Panc1 (cell line): ENCODE measurements around the gene F13A1.

Source experiments
- CTCF ChIP-seq: fragments of 450-650 bp; IDR thresholded peaks from 2 replicates; pipeline ENCODE4 v1.5.1; 2017; ENCODE audit warnings: mild to moderate bottlenecking
- POLR2AphosphoS5 ChIP-seq: IDR thresholded peaks from 2 replicates; pipeline ENCODE4 v1.6.1; 2012; ENCODE audit warnings: mild to moderate bottlenecking, low read depth, low read length, moderate library complexity
- REST ChIP-seq, 2 experiments: IDR thresholded peaks; 2 replicates each; pipeline ENCODE4 v1.6.1; 2011 to 2012; ENCODE audit warnings: low read depth in 2 of 2, control low read depth in 1 of 2, low read length in 1 of 2, mild to moderate bottlenecking in 1 of 2, moderate library complexity in 1 of 2; ENCODE audit not compliant: insufficient read depth in 1 of 2
- SIN3A ChIP-seq: IDR thresholded peaks from 2 replicates; pipeline ENCODE4 v1.6.1; 2012; ENCODE audit warnings: low read depth, mild to moderate bottlenecking, low read length, moderate library complexity, borderline replicate concordance; ENCODE audit not compliant: insufficient read depth

- TF ChIP-seq CTCF (no peak), POLR2AphosphoS5 (no peak), SIN3A (no peak), REST (IDR thresholded peaks at IDR 0.05; ENCODE audit: insufficient read depth in 1 of 2, low read depth in 2 of 2, low read length in 1 of 2) (no peak)
Measured at GRCh38 chr6:6235786-6236185, 84.7 kb downstream of the F13A1 start.
